CD8-positive, alpha-beta memory T cell (primary cell): ENCODE data around the gene ID1. TPM values are rescaled to one million over a fixed set of nuclear protein-coding genes. Genes with fewer than 3 reads are reported as not detected.
"Not testable (repeated sequence)": the region's sequence is repeated elsewhere in the genome, so short reads cannot be mapped to it uniquely, and the experiment has no call there.

ENCODE experiments used
- CTCF ChIA-PET: fragments of 350-600 bp; sonication (Branson Sonifier 250); formaldehyde crosslinking; loops from one replicate; lab custom pipeline; 2021; ENCODE audit warnings: antibody characterized with exemption; lab: Charles Lee
- POLR2A ChIA-PET: fragments of 350-600 bp; sonication (Branson Sonifier 250); formaldehyde crosslinking; loops from one replicate; lab custom pipeline; 2021; ENCODE audit warnings: antibody characterized with exemption; lab: Charles Lee
- DNase-seq, 5 donors: peaks; one replicate each; pipeline versions ENCODE4 v3.0.0 to v3.0.0-alpha.2; 2020 to 2022; ENCODE audit warnings: mixed read lengths in 1 of 5
- H3K27ac ChIP-seq: one replicate; pipeline ENCODE4 v1.7.0; 2013; ENCODE audit warnings: low read depth, mild to moderate bottlenecking, low read length, moderate library complexity
- H3K27me3 ChIP-seq: 2 replicates; pipeline ENCODE4 v1.7.0; 2013; ENCODE audit warnings: low read length, mild to moderate bottlenecking; ENCODE audit not compliant: insufficient read depth, poor library complexity, severe bottlenecking
- H3K36me3 ChIP-seq: 2 replicates; pipeline ENCODE4 v1.7.0; 2013; ENCODE audit warnings: mild to moderate bottlenecking, low read length, moderate library complexity; ENCODE audit not compliant: insufficient read depth
- H3K4me1 ChIP-seq: 2 replicates; pipeline ENCODE4 v1.7.0; 2013; ENCODE audit warnings: mild to moderate bottlenecking, low read length, moderate library complexity; ENCODE audit not compliant: insufficient read depth
- H3K4me3 ChIP-seq: 2 replicates; pipeline ENCODE4 v1.7.0; 2013; ENCODE audit warnings: mild to moderate bottlenecking, low read length
- H3K9me3 ChIP-seq: 2 replicates; pipeline ENCODE4 v1.7.0; 2013; ENCODE audit warnings: mild to moderate bottlenecking, low read length
- H3K27ac Mint-ChIP-seq, 8 donors: one replicate each; pipeline ENCODE4 v1.8.0; 2020 to 2021; ENCODE audit warnings: mixed read lengths in 8 of 8, mild to moderate bottlenecking in 6 of 8, inconsistent platforms in 3 of 8, moderate library complexity in 3 of 8
- H3K27me3 Mint-ChIP-seq, 2 donors: one replicate each; pipeline ENCODE4 v1.8.0; 2020 to 2021; ENCODE audit warnings: mixed read lengths in 2 of 2, mild to moderate bottlenecking in 1 of 2, moderate library complexity in 1 of 2
- H3K36me3 Mint-ChIP-seq, 3 donors: one replicate each; pipeline ENCODE4 v1.8.0; 2020 to 2021; ENCODE audit warnings: mixed read lengths in 3 of 3, inconsistent platforms in 1 of 3, mild to moderate bottlenecking in 1 of 3
- H3K4me1 Mint-ChIP-seq, 3 donors: one replicate each; pipeline ENCODE4 v1.8.0; 2020 to 2021; ENCODE audit warnings: mixed read lengths in 3 of 3, inconsistent platforms in 1 of 3, mild to moderate bottlenecking in 1 of 3
- H3K4me3 Mint-ChIP-seq, 7 donors: one replicate each; pipeline ENCODE4 v1.8.0; 2020 to 2021; ENCODE audit warnings: mixed read lengths in 7 of 7, mild to moderate bottlenecking in 6 of 7, moderate library complexity in 4 of 7, inconsistent platforms in 2 of 7
- H3K9me3 Mint-ChIP-seq, 5 donors: one replicate each; pipeline ENCODE4 v1.8.0; 2020 to 2022; ENCODE audit warnings: mixed read lengths in 5 of 5, mild to moderate bottlenecking in 3 of 5, moderate library complexity in 2 of 5, inconsistent platforms in 1 of 5
- polyA plus RNA-seq: library from polyadenylated mRNA; unstranded; fragments of 300-500 nt; fragmentation: Illumina TruSeq; gene quantifications from one replicate; pipeline ENCODE4 v1.2.3, GENCODE V29; 2021
- total RNA-seq, 2 experiments: library from RNA; stranded (reverse); gene quantifications; one replicate each; pipeline ENCODE4 v1.2.3, GENCODE V29; 2021

Gene ID1
- total and polyA plus RNA-seq, 3 experiments from 2014 or later, result 0.55 to 2.2 (median 0.72) TPM

- Mint-ChIP-seq H3K27me3 (peaks cover 6 to 9% of the 10 kb centered on the region in 2 donors), H3K4me1 (no peaks in the 10 kb centered on the region), H3K4me3 (no peak overlapping the region), H3K9me3 (no peaks in the 10 kb centered on the region), H3K27ac (peak overlapping the region in 1 of 8 donors; percentile 58), H3K36me3 (no peaks in the 10 kb centered on the region)
- no peaks in the 10 kb centered on the region for H3K4me1 ChIP-seq
- H3K27ac ChIP-seq, result peak overlapping the region; percentile 59
- no peaks in the 10 kb centered on the region for H3K27me3 ChIP-seq
- H3K36me3 ChIP-seq, result no peaks in the 10 kb centered on the region
- H3K4me3 ChIP-seq, result no peak overlapping the region
- H3K9me3 ChIP-seq, result no peaks in the 10 kb centered on the region
- CTCF ChIA-PET, result interaction anchor here (1.4 to 23.1 kb wide), 2 partner anchors 17 to 30 kb away, joined by 3 to 887 read pairs; no protein-coding TSS in a partner anchor
- POLR2A ChIA-PET, result no interaction called here
- DNase-seq, result no peak
Observed at GRCh38 chr20:31595654-31596411, 9.3 kb upstream of the ID1 start.

GRCh38 chr20:31596412-31596715 lies 8.7 kb upstream of the ID1 start:
- H3K9me3 ChIP-seq, H3K27me3 ChIP-seq, DNase-seq, H3K4me1 Mint-ChIP-seq, H3K4me1 ChIP-seq, H3K27me3 Mint-ChIP-seq, H3K9me3 Mint-ChIP-seq, H3K4me3 Mint-ChIP-seq, H3K27ac Mint-ChIP-seq, H3K36me3 Mint-ChIP-seq, H3K4me3 ChIP-seq, H3K36me3 ChIP-seq, POLR2A ChIA-PET: not testable (repeated sequence)
- H3K27ac ChIP-seq, result peak overlapping the region; percentile 59
- CTCF ChIA-PET, result interaction anchor here (1.4 to 23.1 kb wide), 2 partner anchors 16 to 31 kb away, joined by 3 to 887 read pairs; no protein-coding TSS in a partner anchor

GRCh38 chr20:31596831-31597480 lies 8.1 kb upstream of the ID1 start:
- no peak for DNase-seq
- Histone ChIP-seq H3K4me3 (no peak overlapping the region), H3K9me3 (no peaks in the 10 kb centered on the region), H3K27ac (peak overlapping the region; percentile 16), H3K4me1 (no peaks in the 10 kb centered on the region), H3K36me3 (no peaks in the 10 kb centered on the region), H3K27me3 (no peaks in the 10 kb centered on the region)
- Mint-ChIP-seq H3K4me1 (no peaks in the 10 kb centered on the region), H3K4me3 (no peak overlapping the region), H3K9me3 (no peaks in the 10 kb centered on the region), H3K36me3 (no peaks in the 10 kb centered on the region), H3K27me3 (peaks cover 6 to 9% of the 10 kb centered on the region in 2 donors), H3K27ac (no peak overlapping the region)
- ChIA-PET POLR2A (no interaction called here), CTCF (interaction anchor here (1.4 to 23.1 kb wide), 2 partner anchors 16 to 31 kb away, joined by 3 to 887 read pairs; no protein-coding TSS in a partner anchor)

DNA sequence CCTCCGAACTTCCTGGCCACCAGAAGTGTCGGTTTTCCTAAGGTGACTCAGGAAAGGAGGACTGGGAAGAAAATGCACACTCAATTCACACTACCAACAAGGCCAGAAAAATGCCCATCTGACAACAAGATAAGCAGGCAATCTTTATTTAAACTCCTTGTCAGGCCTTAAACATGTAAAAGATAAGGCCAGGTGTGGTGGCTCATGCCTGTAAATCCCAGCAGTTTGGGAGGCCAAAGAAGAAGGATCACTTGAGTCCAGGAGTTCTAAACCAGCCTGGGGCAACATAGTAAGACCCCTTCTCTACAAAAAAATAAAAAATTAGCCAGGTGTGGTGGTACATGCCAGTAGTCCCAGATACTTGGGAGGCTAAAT lies 7.6 kb upstream of the ID1 start:
- no peaks in the 10 kb centered on the region for H3K4me1 ChIP-seq
- ChIA-PET POLR2A (no interaction called here), CTCF (interaction anchor here (23.1 kb wide), 1 partner anchor 32 kb away, joined by 887 read pairs; no protein-coding TSS in a partner anchor)
- Mint-ChIP-seq H3K27me3 (peaks cover 8 to 9% of the 10 kb centered on the region in 2 donors), H3K4me1 (peaks cover under 1 to 2% (median under 1%) of the 10 kb centered on the region in 3 donors), H3K9me3 (no peaks in the 10 kb centered on the region), H3K4me3 (no peak overlapping the region), H3K27ac (no peak overlapping the region), H3K36me3 (no peaks in the 10 kb centered on the region)
- no peaks in the 10 kb centered on the region for H3K27me3 ChIP-seq
- no peak overlapping the region for H3K4me3 ChIP-seq
- DNase-seq, result no peak
- H3K36me3 ChIP-seq, result no peaks in the 10 kb centered on the region
- H3K9me3 ChIP-seq, result no peaks in the 10 kb centered on the region
- H3K27ac ChIP-seq, result no peak overlapping the region

DNA sequence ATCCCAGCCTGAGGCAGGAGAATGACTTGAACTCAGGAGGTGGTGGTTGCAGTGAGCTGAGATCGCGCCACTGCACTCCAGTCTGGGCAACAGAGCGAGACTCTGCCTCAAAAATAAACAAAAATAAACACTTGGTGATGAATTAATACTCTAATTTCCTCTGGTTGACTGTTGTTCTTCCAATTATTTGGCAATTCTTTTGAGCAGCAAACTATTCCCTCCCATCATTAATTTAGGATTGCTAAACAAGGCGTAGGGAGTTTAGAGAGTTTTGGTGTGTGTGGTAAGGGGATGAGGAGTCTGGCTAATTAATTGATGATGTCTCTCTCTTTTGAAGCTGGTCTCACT lies 2.7 kb upstream of the ID1 start:
- H3K36me3 Mint-ChIP-seq, result peaks cover 0 to 3% (median 0%) of the 10 kb centered on the region in 3 donors
- peaks cover 26 to 37% (median 28%) of the 10 kb centered on the region in 3 donors for H3K4me1 Mint-ChIP-seq
- DNase-seq, result no peak
- peak overlapping the region in 4 of 8 donors; percentile 13 to 57 (median 45) for H3K27ac Mint-ChIP-seq
- H3K4me3 ChIP-seq, result no peak overlapping the region
- no peak overlapping the region for H3K27ac ChIP-seq
- no peaks in the 10 kb centered on the region for H3K36me3 ChIP-seq
- CTCF ChIA-PET, result interaction anchor here (0.7 to 23.1 kb wide), 3 partner anchors 10 to 59 kb away, joined by 3 to 887 read pairs (median 47); no protein-coding TSS in a partner anchor
- H3K4me1 ChIP-seq, result peaks cover 16% of the 10 kb centered on the region
- H3K27me3 ChIP-seq, result peaks cover 17% of the 10 kb centered on the region
- POLR2A ChIA-PET, result interaction anchor here (1.4 kb wide), 1 partner anchor 30 kb away, joined by 5 read pairs; no protein-coding TSS in a partner anchor
- no peaks in the 10 kb centered on the region for H3K9me3 ChIP-seq
- no peaks in the 10 kb centered on the region for H3K9me3 Mint-ChIP-seq
- peaks cover 23 to 36% of the 10 kb centered on the region in 2 donors for H3K27me3 Mint-ChIP-seq
- peak overlapping the region in 5 of 7 donors; percentile 40 to 73 (median 60) for H3K4me3 Mint-ChIP-seq

GRCh38 chr20:31602779-31603441 lies 2.2 kb upstream of the ID1 start:
- ChIA-PET POLR2A (interaction anchor here (0.6 to 1.4 kb wide), 2 partner anchors 30 to 32 kb away, joined by 3 to 5 read pairs; no protein-coding TSS in a partner anchor), CTCF (interaction anchor here (0.7 to 23.1 kb wide), 4 partner anchors 10 to 121 kb away, joined by 3 to 887 read pairs (median 26); no protein-coding TSS in a partner anchor)
- H3K4me1 Mint-ChIP-seq, result peaks cover 26 to 37% (median 28%) of the 10 kb centered on the region in 3 donors
- H3K36me3 ChIP-seq, result no peaks in the 10 kb centered on the region
- peak in 4 of 5 donors; percentile 21 to 75 (median 36) for DNase-seq
- no peaks in the 10 kb centered on the region for H3K9me3 ChIP-seq
- H3K36me3 Mint-ChIP-seq, result peaks cover 0 to 3% (median 0%) of the 10 kb centered on the region in 3 donors
- H3K27me3 Mint-ChIP-seq, result peaks cover 28 to 41% of the 10 kb centered on the region in 2 donors
- peaks cover 17% of the 10 kb centered on the region for H3K27me3 ChIP-seq
- H3K4me3 ChIP-seq, result no peak overlapping the region
- no peak overlapping the region for H3K27ac ChIP-seq
- peak overlapping the region in 7 of 8 donors; percentile 41 to 85 (median 63) for H3K27ac Mint-ChIP-seq
- H3K4me1 ChIP-seq, result peaks cover 16% of the 10 kb centered on the region
- peak overlapping the region; percentile 33 to 81 (median 60) for H3K4me3 Mint-ChIP-seq
- H3K9me3 Mint-ChIP-seq, result no peaks in the 10 kb centered on the region

DNA sequence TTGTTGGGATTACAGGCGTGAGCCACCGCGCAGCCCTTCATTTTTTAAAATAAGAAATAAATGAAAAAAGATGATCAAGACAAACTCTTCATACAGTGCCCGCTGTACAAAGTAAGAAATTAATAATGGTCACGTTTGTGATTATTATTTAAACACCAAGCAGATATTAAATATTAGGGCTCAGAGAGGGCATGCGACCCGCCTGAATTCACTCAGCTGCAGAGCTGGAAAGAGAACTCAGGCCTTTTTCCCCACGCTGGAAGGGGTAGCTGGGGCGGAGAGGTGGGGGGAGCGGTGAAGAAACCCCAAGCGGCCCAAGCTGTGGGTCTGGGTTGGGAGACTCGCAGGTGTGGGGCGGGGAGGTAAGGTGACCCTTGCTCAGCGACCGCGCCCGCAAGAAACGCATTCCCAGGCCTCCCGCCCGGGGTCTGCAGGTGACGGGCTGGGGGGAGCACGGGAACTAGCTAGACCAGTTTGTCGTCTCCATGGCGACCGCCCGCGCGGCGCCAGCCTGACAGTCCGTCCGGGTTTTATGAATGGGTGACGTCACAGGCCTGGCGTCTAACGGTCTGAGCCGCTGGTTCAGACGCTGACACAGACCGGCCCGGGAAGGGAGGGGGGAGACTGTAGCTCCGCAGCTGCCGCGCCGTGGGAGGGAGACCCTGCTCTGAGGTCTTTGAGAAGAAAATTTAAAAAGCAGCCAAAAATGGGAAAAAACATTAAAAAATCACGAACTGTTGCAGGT lies 1.1 kb upstream of the ID1 start:
- peaks cover 29 to 48% of the 10 kb centered on the region in 2 donors for H3K27me3 Mint-ChIP-seq
- H3K27me3 ChIP-seq, result peaks cover 18% of the 10 kb centered on the region
- peak overlapping the region; percentile 85 to 98 (median 90) for H3K4me3 Mint-ChIP-seq

More for the DNA sequence above, 1.1 kb upstream of the ID1 start:
- H3K9me3 ChIP-seq, result no peaks in the 10 kb centered on the region
- peaks cover 16% of the 10 kb centered on the region for H3K4me1 ChIP-seq
- peaks cover 26 to 37% (median 28%) of the 10 kb centered on the region in 3 donors for H3K4me1 Mint-ChIP-seq
- POLR2A ChIA-PET, result interaction anchor here (0.6 to 2.2 kb wide), 4 partner anchors 9 to 33 kb away, joined by 3 to 15 read pairs (median 3); no protein-coding TSS in a partner anchor
- peak overlapping the region in 7 of 8 donors; percentile 72 to 95 (median 89) for H3K27ac Mint-ChIP-seq
- H3K27ac ChIP-seq, result peak overlapping the region; percentile 71
- peak; percentile 60 to 89 (median 77) for DNase-seq
- H3K36me3 Mint-ChIP-seq, result peaks cover 0 to 3% (median 0%) of the 10 kb centered on the region in 3 donors
- H3K9me3 Mint-ChIP-seq, result no peaks in the 10 kb centered on the region
- CTCF ChIA-PET, result interaction anchor here (1.0 to 23.1 kb wide), 4 partner anchors 9 to 120 kb away, joined by 3 to 887 read pairs (median 26); no protein-coding TSS in a partner anchor
- H3K36me3 ChIP-seq, result no peaks in the 10 kb centered on the region
- H3K4me3 ChIP-seq, result peak overlapping the region; percentile 82
